GM21528 (cell line): ENCODE measurements around the gene TAOK1.

Experiments
- ATAC-seq: cut with Tn5 transposase; IDR thresholded peaks from one replicate; pipeline ENCODE4 v1.9.1; 2021; ENCODE audit warnings: mild to moderate bottlenecking, moderate library complexity; ENCODE audit not compliant: unreplicated experiment, low FRiP score

Gene TAOK1

GRCh38 chr17:29567554-29568330 lies 177.6 kb downstream of the TAOK1 start:
- ATAC-seq: peak; percentile 40

GRCh38 chr17:29568331-29569244 lies 178.4 kb downstream of the TAOK1 start, which contains the start of gene TP53I13:
TSS of gene TP53I13 (plus strand) at chr17:29568701. CDS start at chr17:29568759, 58 bp downstream.
- peak; percentile 41 for ATAC-seq

- ATAC-seq: peak; percentile 2
These were observed 179.2 kb downstream of the TAOK1 start for GRCh38 chr17:29569245-29569950.

- no peak for ATAC-seq
These were observed 180.4 kb downstream of the TAOK1 start for GRCh38 chr17:29570521-29570920.

GRCh38 chr17:29571486-29571882 lies 181.3 kb downstream of the TAOK1 start:
- ATAC-seq: no peak

- no peak for ATAC-seq
These were observed 181.9 kb downstream of the TAOK1 start for GRCh38 chr17:29571883-29572681.

- ATAC-seq: no peak
These were observed 182.8 kb downstream of the TAOK1 start for GRCh38 chr17:29572691-29573557.

- no peak for ATAC-seq
These were observed 183.4 kb downstream of the TAOK1 start for GRCh38 chr17:29573558-29573869.

- ATAC-seq: no peak
These were observed 183.9 kb downstream of the TAOK1 start for GRCh38 chr17:29573871-29574731.

- no peak for ATAC-seq
These were observed 184.8 kb downstream of the TAOK1 start for GRCh38 chr17:29574732-29575510.

GRCh38 chr17:29575511-29576213 lies 185.5 kb downstream of the TAOK1 start:
- no peak for ATAC-seq

GRCh38 chr17:29576214-29577000 lies 186.2 kb downstream of the TAOK1 start:
- no peak for ATAC-seq

GRCh38 chr17:29577001-29577370 lies 186.8 kb downstream of the TAOK1 start:
- ATAC-seq: no peak

GRCh38 chr17:29577385-29578211 lies 187.4 kb downstream of the TAOK1 start:
- ATAC-seq: no peak
